HG03060 (cell line): ENCODE data around the gene CDC25C.

Experiments
- ATAC-seq: cut with Tn5 transposase; IDR thresholded peaks from one replicate; pipeline ENCODE4 v1.9.1; 2021; ENCODE audit warnings: low read depth, moderate number of reproducible peaks; ENCODE audit not compliant: unreplicated experiment

Gene CDC25C

DNA sequence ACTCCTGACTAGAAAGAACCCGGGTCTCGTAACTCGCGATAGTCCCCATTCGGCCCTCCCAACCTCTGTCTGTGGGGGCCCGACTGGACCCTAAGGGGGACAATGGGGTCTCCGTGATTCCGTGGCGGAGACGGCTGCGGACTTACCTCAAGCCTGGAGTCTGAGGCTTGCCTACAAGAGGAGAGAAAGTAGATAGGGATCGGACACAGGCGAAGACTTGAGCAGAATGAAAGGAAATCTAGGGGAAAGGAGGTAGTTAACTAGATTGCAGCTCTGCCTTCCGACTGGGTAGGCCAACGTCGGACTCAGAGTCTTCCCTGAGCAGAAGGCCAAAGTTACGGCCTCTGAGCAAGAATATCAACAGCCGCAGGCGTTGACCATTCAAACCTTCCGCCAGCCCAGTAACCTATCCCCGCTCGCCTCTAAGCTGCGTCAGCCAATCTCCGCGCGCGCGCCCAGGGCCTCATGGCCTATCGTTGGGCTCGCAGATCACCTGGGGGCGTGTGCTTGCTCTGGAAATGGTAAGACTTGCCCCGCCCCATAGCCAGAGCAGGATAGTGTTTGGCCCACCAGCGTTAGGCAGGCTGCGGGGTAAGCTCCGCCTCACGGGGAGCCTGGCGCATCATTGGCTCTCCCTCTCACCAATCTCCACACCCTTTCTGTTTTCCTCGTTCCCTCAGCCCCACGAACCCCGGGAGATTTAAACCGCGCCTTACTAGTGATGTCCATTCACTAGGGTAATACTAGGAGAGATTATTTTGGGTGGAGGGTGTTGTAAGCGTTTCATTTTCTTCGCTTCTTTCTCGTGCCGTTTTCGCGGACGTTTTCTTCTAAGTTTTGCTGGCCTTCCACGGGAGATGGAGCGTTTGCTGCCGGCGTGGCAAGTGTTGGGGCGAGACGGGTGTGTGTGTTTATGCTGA is at the start of gene CDC25C:
Gene CDC25C (minus strand): TSS at position 356 of the 920 bp plus-strand sequence. CDS start 624 bp downstream, outside the sequence.
- ATAC-seq, result peak; percentile 96

DNA sequence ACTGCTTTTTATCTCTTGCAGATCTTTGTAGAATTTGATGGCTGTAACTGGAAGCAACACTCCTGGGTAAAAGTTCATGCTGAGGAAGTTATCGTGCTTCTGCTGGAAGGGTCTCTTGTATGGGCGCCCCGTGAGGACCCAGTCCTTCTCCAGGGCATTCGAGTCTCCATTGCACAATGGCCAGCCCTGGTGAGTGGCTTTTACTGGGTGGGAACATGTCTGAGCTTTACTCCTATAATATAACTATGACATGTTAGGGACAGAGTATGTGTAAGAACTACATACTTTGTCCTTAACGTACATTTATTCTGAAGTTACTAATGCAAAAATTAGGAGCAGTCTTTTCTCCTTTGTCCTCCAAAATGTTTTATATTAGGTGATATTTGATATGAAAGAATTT is 41.0 kb upstream of the CDC25C start:
- ATAC-seq, result no peak

DNA sequence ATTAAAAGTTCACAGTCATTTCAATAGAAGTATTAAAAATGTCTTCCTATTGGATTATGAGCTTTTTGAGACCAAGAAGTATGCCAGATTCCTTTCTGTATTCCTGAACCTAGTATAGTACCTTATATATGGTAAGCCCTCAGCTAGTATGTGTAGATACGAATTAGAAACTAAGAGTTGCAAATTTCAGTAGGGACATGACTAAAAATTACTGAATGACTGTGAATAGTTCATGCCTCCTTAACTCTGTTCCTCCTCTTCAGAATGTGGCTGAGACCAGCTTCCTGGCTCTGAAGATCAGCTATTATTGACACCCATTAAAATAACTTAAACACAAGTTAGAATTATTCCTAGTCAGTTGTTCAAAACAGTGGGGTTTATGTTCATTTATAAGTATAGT is 40.6 kb upstream of the CDC25C start:
- ATAC-seq, result no peak

DNA sequence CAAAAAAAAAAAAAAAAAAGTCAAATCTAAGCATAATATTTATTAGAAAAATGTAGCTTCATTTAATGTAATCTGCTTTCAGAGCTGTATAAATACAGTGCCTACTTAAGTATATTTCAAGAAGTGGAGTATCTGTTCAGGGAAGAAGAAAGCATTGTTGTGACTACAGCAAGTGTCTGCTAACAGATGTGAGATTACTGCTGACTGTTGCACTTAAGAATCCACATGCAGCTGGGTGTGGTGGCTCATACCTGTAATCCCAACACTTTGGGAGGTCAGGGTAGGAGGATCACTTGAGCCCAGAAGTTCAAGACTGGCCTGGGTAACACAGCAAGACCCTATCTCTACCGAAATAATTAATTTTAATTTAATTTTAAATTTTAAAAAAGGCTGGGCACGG is 39.9 kb upstream of the CDC25C start:
- ATAC-seq, result no peak

DNA sequence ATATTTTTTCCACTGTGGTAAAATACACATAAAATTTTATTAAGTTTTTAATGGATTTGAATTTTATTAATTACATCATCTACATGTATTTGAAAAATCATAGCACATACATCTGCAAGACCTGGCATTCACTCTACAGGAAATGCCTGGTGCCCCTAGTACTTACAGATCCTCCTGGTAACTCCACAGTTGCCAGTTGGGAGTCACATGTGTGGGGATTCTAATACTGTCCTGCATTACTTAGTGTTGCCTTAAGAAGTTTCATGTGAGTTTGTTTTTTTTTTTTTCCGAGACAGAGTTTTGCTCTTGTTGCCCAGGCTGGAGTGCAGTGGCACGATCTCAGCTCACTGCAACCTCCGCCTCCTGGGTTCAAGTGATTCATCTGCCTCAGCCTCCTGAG is 38.9 kb upstream of the CDC25C start:
- no peak for ATAC-seq

DNA sequence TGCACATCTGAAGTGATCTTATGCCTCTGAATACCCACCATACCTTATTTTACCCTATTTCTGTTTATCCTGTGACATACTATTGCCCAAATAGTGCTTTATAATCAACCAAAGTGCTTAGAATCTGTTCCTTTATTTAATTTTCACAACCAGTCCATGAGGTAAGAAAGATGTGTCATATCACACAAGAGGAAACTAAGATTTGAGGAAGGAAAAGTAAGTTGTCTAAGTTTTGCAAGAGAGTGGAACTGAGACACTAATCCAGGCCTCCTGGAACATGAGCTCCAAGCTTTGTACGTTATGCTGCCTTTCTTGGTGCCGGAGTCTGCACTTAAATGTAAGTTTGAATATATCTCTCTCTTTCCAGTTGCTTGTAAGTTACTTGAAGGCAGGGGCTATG is 38.1 kb upstream of the CDC25C start:
- no peak for ATAC-seq

DNA sequence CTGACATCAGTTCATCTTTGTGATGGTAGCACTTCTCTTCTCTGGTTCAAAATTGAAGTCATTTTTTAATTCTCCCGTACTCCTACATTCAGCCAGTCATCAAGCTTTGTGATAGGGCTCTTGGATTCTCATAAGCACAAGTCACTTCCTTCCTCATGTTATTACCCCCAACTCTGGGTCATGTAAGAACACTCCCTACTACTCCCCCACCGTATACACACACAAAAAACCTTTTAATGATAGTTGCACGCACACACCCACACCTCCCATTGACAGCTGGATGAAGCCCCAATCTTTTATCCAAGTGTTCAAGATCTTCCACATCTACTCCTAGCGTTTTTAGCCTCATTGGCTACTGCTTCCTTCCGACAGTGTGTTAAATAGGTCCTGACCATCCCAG is 37.7 kb upstream of the CDC25C start:
- ATAC-seq, result no peak

DNA sequence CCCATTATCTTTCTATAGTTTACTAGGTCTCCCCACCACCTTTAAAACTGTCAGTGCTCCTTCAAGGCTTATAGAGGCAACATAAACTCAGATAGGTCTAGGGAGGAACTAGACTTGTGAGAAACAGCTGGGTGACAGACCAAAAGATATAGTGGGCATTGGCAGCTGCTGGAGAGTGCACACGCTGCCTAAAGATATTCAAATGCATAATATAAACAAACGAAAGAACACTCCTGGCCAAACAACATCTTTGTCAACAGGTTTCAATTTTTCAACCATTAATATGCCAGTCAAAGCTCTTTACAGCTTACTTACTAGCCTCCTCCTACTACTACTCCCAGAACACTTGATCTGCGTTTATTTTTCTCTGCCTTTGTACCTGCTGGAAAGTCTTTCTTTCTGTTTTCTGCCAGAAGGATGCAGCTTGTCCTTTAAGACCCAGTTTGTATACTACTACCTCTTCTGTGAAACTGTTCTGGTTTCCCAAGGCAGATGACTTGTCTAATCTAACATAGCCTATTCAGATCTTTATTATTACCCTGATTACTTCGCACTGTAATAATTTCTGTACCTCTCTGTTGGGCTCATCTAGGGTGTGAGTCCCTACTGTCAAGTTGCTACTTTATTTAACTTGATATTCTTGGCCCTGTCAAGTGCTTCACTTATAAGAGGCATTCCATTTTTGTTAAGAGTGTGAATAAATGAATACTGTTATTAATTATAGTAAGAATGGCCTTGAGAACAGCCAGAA is 35.2 kb upstream of the CDC25C start:
- no peak for ATAC-seq

DNA sequence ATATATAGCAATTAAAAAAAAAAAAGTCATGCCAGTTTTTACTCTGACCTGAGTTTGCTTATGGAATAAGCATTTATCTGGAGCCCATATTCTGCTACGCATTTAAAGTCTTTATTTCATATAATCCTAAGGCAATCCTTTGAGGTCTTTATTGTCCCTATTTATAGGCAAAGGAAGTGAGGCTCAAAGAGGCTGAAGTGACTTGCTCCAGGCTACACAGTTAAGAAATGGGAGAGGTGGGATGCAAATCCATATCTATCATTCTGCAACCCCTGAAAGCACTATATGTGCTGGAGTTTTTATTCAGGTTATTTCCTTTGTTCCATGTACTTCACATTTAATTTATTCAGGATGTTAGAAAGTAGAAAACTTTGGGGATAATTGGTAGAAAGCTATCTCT is 33.0 kb upstream of the CDC25C start:
- ATAC-seq, result no peak

DNA sequence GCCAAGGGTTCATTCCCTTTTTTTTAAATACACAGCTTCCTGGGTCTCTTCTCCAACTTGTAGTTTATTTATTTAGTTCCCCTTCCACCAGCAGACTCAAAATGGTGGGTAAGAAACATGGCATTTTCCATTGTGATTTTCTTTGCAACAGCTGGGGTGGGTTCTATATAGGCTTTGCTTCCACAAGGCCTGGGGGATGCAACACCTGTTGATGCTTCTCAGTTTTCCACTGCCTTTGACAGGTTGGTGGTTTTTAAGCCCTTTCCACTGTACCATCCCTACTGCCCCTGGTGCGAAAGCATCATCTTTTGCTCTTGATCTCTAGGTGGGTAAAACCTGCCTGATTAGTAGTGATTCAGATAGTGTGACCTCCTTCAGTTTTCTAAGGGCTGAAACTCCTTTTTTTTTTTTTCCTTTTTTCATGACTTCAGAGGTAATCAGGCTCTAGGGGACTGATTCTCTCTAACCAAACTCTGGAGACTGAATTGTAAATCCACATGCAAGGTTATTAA is 29.4 kb upstream of the CDC25C start:
- ATAC-seq, result no peak

DNA sequence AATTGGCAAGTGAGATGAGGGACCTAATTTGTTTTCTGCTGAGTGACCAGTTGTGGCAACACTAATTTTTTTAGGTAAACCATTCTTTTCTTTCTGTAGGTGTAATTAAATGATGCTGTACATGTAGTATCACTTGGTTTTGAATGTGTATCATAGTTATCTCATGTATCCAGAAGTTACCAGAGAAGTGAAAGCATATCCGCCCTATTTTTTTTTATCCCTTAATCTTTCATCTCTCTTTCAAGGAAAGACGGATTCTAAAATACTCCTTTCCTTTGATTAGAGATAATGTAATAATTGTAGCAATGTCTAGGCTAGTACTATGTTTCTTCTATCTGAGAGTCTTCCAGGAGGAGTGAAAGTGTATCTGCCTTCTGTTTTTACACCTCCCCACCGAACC is 28.0 kb upstream of the CDC25C start:
- no peak for ATAC-seq

DNA sequence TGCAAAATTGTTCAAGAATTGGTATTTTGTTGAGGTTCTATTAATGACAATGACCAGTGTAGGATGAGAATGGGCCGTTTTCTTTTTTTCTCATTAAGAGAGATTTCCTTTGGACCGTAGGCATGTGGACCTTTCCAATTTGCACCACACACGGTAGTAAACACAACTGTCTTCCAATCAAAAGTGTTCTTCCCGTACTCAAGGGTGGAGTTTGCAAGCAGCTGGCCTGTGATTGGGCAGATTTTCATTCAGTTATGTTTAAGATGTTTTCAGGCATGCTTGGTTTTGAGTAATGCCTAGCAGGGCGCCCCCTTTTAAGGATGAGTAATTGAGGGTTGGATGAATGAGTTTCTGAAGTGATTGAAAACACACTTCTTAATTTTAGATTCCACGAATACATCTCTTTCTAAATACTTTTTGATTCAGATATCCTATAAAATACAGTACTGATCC is 23.3 kb upstream of the CDC25C start:
- no peak for ATAC-seq

DNA sequence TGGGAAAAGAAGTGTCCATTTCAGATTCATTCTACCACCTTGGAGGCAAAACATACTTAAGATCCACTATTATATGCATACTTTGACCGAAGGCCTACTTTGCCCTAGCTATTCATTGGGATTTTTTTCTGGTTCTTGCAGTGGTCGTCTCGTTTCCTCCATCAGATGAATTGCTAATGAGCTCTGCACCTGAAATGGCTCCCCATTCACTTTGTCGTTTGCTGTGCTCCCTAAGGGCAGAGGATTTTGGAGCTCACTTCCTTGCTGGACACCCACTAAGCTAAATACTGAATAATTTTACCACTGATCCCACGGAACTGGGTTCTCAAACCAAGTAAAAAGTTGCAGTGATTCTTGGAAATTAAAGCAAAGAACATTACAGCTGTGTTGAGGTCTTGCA is 22.8 kb upstream of the CDC25C start:
- ATAC-seq, result no peak

DNA sequence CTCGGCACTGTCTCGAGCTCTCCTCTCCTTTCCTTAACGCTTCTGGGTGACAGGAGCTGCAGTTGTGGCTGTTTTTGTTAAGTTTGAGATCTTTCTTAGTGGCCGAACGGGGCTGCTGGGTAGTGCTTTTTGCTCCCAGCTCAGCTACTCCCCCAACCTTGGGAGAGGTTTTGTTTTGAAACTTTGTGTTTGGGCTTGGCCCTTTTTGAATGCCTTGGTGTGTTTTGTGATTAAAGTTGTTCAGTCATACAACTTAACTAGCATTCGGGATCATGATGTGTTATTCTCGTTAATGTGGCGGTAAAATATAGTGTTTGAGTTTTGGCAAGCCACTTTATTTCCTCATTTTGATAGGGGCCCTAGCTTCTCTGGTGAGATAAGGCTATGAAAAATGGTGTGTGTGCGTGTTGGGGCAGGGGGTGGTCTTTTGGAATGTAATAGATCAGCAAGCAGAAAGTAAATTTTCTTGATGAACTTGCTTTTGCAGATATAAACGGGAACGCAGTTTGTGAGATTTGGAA is 22.0 kb upstream of the CDC25C start:
- no peak for ATAC-seq

DNA sequence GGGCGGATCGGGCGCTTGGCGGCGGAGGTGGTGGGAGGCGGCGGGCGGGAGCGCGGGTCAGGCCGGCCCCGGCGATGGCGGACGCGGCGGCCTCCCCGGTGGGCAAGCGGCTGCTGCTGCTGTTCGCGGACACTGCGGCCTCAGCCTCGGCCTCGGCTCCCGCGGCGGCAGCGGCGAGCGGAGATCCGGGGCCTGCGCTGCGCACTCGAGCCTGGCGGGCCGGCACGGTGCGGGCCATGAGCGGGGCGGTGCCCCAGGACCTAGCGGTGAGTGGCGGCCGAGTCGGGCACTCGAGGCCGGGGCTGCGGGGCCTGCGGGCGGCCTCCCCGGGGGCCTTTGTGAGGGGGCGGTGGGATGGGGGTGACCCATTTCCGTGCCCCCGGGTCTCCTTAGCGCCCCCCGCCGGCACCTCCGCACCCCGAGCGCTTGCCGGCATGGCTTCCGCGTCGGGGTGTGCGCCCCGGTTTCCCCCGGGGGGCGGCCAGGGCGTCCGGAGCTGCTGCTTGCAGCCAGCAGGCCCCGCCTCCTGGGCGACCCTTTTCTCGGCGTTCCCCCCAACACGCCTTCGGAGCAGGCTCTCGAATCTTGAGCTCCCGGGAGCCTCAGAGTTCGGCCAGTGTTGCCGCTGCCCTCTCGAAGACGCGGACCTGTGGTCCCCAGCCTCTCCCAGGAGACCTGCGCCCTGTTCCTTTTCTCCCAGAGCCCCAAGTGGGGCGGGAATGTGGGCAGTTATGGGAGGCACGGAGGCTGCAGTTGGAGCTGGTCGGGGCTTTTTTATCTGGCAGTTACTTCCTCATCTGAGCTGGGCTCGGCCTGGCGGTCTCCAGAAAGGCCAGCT is 21.3 kb upstream of the CDC25C start:
- ATAC-seq, result peak; percentile 16

DNA sequence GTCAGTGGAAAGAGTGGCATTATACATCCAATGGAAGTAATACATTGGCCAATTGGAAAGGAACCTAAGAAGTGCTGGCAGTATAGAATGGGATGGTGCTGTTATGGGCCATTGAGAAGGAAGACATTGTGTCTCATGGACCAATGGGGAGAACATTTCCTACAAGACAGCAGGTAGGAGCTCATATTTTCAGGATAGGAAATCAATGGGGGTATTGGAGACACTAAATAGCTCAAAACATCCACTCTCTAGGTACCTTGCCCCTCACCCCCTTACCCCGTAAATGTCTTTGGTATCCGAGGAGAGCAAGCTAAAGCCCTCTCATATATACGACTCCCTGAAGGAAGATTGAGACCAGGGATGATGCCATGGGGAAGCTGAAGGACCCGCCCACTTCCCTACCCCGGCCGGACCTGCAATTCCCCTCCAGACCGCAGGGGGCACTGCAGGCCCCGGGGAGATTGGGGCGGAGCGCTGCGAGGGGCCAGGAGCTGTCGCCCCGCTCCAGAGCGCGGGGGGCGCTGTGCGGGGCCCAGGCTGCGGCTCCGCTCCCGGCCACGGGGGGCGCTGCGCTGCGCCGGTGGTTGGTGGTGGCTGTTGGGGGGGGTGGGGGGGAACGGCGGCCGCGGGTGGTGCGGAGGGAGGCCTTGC is 20.6 kb upstream of the CDC25C start, which contains the start of gene KDM3B:
Gene KDM3B (plus strand): TSS at position 615 of the 651 bp plus-strand sequence. CDS start 111 bp downstream, outside the sequence.
- ATAC-seq, result peak; percentile 34

DNA sequence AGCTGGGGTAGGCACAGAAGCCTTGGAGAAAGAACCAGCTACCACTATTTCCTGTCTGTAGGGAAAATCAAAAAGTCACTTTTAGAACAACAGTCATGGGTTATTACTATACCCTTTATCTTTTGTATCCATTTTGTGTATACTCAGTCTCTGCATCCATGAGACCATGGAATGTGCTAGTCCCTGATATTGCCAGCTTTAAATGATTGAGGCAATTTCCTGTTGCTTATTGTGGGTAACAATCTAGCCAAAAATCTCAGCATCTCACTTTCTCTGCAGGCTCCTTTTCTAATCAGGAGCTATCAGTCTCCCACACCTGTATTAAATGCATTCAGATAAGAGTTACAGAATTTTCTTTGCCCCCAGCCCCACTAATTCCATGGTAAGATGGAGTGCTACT is 19.9 kb upstream of the CDC25C start:
- no peak for ATAC-seq

DNA sequence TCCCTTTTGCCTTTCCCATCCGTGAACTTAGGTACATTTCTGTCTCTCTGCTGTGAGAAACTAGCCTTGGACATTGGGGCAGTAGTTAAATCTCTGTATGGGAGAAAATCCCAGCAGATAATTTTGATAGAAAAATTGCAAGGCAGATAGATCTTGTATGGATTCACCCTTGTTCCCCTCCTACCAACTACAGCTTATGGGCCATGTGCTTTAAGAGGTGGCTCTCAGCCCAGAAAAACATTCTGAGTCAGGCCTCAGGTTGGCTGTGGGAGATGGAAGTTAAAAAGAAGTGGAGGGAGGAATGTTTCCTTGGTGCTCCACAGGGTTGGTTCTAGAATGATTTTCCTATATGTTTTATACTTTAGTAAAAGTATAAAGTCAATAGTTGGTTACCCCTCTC is 19.5 kb upstream of the CDC25C start:
- no peak for ATAC-seq

DNA sequence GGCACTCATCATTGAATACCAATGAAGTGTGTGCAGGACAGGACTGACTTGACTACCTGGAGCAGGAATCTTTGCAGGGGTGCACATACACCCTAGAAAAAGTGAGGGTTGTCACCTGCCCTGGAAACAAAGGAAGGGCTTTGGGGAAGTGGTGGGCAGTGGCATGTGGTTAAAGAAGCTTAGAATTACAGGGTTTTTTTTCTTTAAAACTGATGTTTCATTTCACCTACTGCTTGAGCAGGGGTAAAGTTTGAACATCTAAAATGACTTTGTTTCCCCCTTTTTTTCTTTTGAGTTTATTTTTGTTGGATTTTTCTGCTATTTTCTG is 18.9 kb upstream of the CDC25C start:
- ATAC-seq, result no peak
